Neutrophil (primary cell): ENCODE data around the gene ZNF680.

Experiments
- H3K27ac ChIP-seq: fragments of 200-600 bp; sonication (generic); 2 replicates; pipeline ENCODE4 v1.5.1; 2016; ENCODE audit warnings: mild to moderate bottlenecking, moderate library complexity
- H3K27me3 ChIP-seq: fragments of 200-600 bp; sonication (generic); 2 replicates; pipeline ENCODE4 v1.6.0; 2016; ENCODE audit warnings: mild to moderate bottlenecking
- H3K36me3 ChIP-seq: fragments of 200-600 bp; sonication (generic); 2 replicates; pipeline ENCODE4 v1.5.1; 2017
- H3K4me1 ChIP-seq, 2 experiments: fragments of 200-600 bp in 1 of 2; sonication (generic) in 1 of 2; 1 replicate in 1 of 2; 2 replicates in 1 of 2; pipeline versions ENCODE4 v1.5.1 to v1.6.1; 2013 to 2016; ENCODE audit warnings: low read depth in 1 of 2, low read length in 1 of 2, mild to moderate bottlenecking in 1 of 2, moderate library complexity in 1 of 2; ENCODE audit not compliant: control insufficient read depth in 1 of 2, insufficient read depth in 1 of 2
- H3K4me3 ChIP-seq, 2 experiments: fragments of 200-600 bp in 1 of 2; sonication (generic) in 1 of 2; 1 replicate in 1 of 2; 2 replicates in 1 of 2; pipeline ENCODE4 v1.5.1; 2013 to 2016; ENCODE audit warnings: low read depth in 1 of 2, low read length in 1 of 2, mild to moderate bottlenecking in 1 of 2, moderate library complexity in 1 of 2
- H3K9me3 ChIP-seq: fragments of 200-600 bp; sonication (generic); 2 replicates; pipeline ENCODE4 v1.5.1; 2016
- CTCF ChIP-seq: fragments of 200-600 bp; sonication (generic); IDR thresholded peaks from 2 replicates; pipeline ENCODE4 v1.5.1; 2016; ENCODE audit warnings: antibody characterized with exemption

The ZNF680 gene

DNA sequence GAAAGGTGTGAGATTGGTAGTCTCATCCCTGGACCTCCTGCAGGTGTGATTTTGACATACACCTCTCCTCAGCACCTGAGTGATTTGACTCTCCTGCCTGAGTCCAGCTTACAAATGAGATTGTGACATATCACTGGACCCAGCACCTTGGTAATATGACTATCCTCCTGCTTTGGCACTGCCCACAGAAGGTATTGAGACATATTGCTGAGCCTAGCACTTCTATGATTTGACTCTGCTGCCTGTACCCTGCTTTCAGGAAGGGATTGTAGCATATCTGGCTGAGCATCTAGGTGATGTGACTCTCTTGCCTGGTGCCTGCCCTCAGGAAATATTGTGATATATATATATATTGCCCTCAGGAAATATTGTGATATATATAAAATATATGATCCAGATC, 43.5 kb upstream of the ZNF680 start:
- Histone ChIP-seq H3K27ac (no peak overlapping the region), H3K9me3 (peaks cover 10% of the 10 kb centered on the region), H3K4me1 (no peaks in the 10 kb centered on the region), H3K4me3 (no peak overlapping the region), H3K27me3 (no peaks in the 10 kb centered on the region), H3K36me3 (no peaks in the 10 kb centered on the region)
- no peak for TF ChIP-seq CTCF

GRCh38 chr7:64603271-64603670, 40.4 kb upstream of the ZNF680 start:
- H3K9me3 ChIP-seq: peaks cover 4% of the 10 kb centered on the region
- H3K27me3 ChIP-seq: no peaks in the 10 kb centered on the region
- no peaks in the 10 kb centered on the region for H3K36me3 ChIP-seq
- no peak for TF ChIP-seq CTCF
- no peak overlapping the region for H3K27ac ChIP-seq
- H3K4me1 ChIP-seq: no peaks in the 10 kb centered on the region
- no peak overlapping the region for H3K4me3 ChIP-seq

GRCh38 chr7:64602518-64602917, 39.6 kb upstream of the ZNF680 start:
- TF ChIP-seq CTCF: no peak
- H3K4me3 ChIP-seq: no peak overlapping the region
- H3K27ac ChIP-seq: no peak overlapping the region
- no peaks in the 10 kb centered on the region for H3K36me3 ChIP-seq
- H3K27me3 ChIP-seq: no peaks in the 10 kb centered on the region
- H3K9me3 ChIP-seq: peaks cover 4% of the 10 kb centered on the region
- H3K4me1 ChIP-seq: no peaks in the 10 kb centered on the region

GRCh38 chr7:64602086-64602485, 39.2 kb upstream of the ZNF680 start:
- Histone ChIP-seq H3K4me3 (no peak overlapping the region), H3K4me1 (no peaks in the 10 kb centered on the region), H3K9me3 (peaks cover 4% of the 10 kb centered on the region), H3K36me3 (no peaks in the 10 kb centered on the region), H3K27me3 (no peaks in the 10 kb centered on the region), H3K27ac (no peak overlapping the region)
- no peak for TF ChIP-seq CTCF

DNA sequence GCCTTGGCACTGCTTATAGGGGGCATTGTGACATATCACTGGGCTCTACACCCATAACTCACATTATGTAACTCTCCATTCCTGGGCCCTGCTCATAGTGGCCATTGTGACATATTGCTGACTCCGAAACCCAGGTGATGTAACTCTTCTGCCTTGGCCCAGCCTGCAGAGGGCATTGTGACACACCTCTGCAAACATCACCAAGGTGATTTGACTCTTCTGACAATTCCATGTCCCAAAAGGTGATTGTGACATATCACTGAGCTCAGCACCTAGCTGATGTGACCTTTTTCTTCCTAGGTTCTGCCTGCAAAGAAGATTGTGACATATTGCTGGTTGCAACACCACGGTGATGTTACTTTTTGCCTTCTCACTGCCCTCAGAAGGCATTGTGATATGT, 36.5 kb upstream of the ZNF680 start:
- Histone ChIP-seq H3K4me1 (no peaks in the 10 kb centered on the region), H3K36me3 (no peaks in the 10 kb centered on the region), H3K4me3 (no peak overlapping the region), H3K9me3 (peaks cover 4% of the 10 kb centered on the region), H3K27ac (no peak overlapping the region), H3K27me3 (no peaks in the 10 kb centered on the region)
- TF ChIP-seq CTCF: no peak

- Histone ChIP-seq H3K36me3 (no peaks in the 10 kb centered on the region), H3K9me3 (no peaks in the 10 kb centered on the region), H3K27me3 (no peaks in the 10 kb centered on the region), H3K4me1 (no peaks in the 10 kb centered on the region), H3K4me3 (no peak overlapping the region), H3K27ac (no peak overlapping the region)
- TF ChIP-seq CTCF: no peak
Observed at GRCh38 chr7:64590971-64591370, 28.1 kb upstream of the ZNF680 start.
